GM21619 (cell line): ENCODE measurements around the gene TRA2B.

Source experiments
- ATAC-seq: cut with Tn5 transposase; IDR thresholded peaks from one replicate; pipeline ENCODE4 v1.9.1; 2021; ENCODE audit not compliant: unreplicated experiment

Gene TRA2B

GRCh38 chr3:185881926-185882325 lies 55.9 kb downstream of the TRA2B start:
- ATAC-seq = no peak

GRCh38 chr3:185880600-185880999 lies 57.2 kb downstream of the TRA2B start:
- ATAC-seq = no peak

- ATAC-seq = no peak
These were observed 58.9 kb downstream of the TRA2B start for GRCh38 chr3:185878920-185879319.

GRCh38 chr3:185874119-185874518 lies 63.7 kb downstream of the TRA2B start:
- no peak for ATAC-seq

GRCh38 chr3:185867650-185868049 lies 70.2 kb downstream of the TRA2B start:
- ATAC-seq = no peak

- no peak for ATAC-seq
These were observed 70.8 kb downstream of the TRA2B start for GRCh38 chr3:185866995-185867394.

- no peak for ATAC-seq
These were observed 71.3 kb downstream of the TRA2B start for GRCh38 chr3:185866555-185866954.
